GM19328 (cell line): Measurements from ENCODE around the gene MICALL2.
A peak's percentile ranks its signal among the peaks of the same experiment; 100 is the strongest.

ENCODE experiments used
- ATAC-seq: cut with Tn5 transposase; IDR thresholded peaks from one replicate; pipeline ENCODE4 v1.9.1; 2021; ENCODE audit warnings: mild to moderate bottlenecking, moderate library complexity; ENCODE audit not compliant: unreplicated experiment

MICALL2 gene

DNA sequence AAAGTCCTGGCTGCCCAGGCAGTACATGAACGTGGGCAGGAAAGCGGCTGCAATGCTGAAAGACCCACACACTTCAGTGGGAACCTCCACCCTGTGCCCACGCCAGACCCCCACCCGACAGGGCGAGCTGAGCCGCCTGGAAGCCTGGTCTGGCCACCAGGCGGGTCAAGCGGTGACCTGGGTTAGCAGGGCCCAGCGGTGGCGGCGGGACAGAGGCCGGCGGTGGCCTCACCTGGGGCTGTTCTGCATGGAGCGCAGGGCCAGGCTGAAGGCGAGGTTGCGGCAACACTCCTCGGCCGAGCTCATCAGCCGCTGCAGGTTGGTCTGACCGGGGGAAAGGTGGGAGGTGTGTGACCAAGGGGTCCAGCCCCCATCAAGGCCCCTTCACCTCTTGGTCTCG lies 11.6 kb upstream of the MICALL2 start:
- ATAC-seq = no peak

- no peak for ATAC-seq
Observed at GRCh38 chr7:1468643-1469298, 9.5 kb upstream of the MICALL2 start.

GRCh38 chr7:1468203-1468602 lies 8.9 kb upstream of the MICALL2 start:
- no peak for ATAC-seq

GRCh38 chr7:1466524-1467271 lies 7.4 kb upstream of the MICALL2 start:
- ATAC-seq = no peak

- ATAC-seq = no peak
Observed at GRCh38 chr7:1464694-1465093, 5.4 kb upstream of the MICALL2 start.

DNA sequence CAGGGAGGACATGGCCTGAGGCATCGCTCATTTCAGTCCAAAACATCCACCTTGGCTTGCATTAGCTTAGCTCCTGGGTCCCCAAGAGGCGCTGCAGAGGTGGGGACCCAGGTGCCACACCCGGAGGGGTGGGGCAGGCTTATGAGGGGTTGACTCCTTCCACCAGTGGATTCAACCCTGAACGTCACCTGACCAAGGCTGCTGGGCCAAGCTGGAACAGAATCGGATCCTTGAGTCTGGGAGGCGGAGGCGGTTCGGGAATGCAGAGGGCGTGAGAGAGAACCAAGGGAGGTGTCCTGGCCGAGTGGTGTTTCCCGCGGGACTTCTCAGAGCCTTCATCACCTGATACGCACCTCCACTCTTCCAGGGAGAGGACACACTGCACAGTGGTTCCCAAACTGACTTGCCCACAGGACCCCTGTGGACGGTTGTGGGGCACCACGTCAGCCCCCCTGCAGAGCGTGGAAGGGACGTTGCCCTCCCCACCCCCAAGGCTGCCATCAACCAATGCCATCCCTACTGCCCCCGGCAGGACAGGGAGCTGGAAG lies 4.5 kb upstream of the MICALL2 start:
- ATAC-seq = no peak

- no peak for ATAC-seq
Observed at GRCh38 chr7:1461646-1462375, 2.5 kb upstream of the MICALL2 start.

DNA sequence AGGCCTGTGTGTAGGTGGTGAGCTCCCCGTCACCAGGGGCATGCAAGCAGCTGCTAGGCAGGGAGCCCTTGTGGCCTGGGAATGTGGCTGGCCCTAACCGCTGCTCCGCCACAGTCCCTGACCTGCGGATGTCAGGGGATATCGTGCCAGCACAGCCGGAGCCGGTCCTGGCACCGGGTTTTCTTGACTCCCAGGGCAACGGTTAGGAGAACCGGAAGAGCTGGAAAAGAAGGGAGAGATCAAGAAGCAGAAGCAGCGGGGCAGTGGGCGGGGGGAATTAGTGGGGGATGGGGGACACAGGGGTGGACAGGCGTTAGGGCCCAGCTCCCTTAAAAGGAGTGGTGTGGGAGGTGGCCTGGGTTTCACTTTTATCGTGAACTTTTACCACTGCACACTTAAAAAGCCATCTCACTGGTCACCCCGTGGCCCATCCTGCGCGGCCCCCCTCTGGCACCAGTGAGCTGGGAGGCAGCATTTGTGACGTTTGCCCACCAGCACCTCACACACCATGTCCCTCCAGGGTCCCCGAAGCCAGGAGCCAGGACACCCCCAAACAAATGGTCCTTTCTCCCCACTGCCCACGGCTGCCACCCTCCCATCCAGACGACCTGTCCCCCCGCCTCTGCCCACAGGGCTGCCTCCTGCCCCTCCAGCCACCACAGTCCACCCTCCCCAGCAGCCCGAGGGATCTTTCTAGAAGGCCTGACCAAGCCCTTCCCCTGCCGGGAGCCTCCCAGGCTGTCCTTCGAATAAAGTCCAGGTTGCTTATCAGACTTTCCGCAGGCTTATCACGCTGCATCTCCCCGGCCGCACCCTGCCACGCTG lies 1.8 kb upstream of the MICALL2 start:
- ATAC-seq = no peak

DNA sequence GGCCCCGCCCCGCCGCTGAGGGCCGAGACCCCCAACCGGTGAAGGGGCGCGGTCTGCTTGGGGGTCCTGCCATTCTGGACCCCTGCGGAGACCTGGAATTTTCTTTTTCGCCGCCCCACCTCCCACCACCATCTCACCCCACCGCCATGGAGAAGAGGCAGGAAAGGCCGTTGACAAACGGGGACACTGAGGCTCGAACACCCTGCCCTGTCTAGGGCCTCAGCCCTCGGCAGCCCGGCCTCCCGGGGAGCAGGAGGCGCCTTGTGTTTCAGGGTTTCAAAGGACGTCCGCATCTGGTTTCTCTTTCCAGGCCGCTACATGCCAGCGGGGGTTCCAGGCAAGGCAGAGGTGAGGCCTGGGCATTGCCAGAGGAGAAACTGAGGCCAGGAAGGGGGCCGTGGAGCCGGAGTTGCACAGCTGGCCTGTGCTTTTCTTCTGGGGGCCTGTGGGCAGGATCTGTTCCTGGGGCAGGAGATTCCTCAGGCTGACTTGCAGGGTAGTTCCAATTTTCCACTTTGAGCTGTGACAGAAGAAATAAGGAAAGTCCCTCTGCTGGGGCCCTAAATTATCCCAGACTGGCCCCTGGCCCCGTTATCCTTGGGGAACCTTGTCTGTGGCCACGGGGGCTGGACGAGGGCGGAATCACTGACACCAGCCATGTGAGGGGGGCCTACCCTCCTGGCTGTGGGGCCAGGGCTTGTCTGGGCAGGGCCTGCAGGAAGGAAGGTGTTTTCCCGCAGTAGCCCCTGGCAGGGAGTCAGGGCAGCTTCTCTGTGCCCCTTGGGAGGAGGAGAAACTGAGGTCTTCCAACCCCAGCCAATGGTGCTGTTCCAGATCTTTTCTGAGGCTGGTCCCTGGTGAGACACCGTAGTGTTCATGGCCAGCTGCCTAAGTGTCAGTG lies 900 bp upstream of the MICALL2 start:
- no peak for ATAC-seq

- ATAC-seq = peak; percentile 90
Observed at GRCh38 chr7:1459512-1459892, 232 bp upstream of the MICALL2 start.

- ATAC-seq = no peak
Observed at GRCh38 chr7:1457949-1458682, 1.2 kb downstream of the MICALL2 start.

- ATAC-seq = no peak
Observed at GRCh38 chr7:1457059-1457948, 2.0 kb downstream of the MICALL2 start.

GRCh38 chr7:1455955-1456354 lies 3.3 kb downstream of the MICALL2 start:
- ATAC-seq = no peak

DNA sequence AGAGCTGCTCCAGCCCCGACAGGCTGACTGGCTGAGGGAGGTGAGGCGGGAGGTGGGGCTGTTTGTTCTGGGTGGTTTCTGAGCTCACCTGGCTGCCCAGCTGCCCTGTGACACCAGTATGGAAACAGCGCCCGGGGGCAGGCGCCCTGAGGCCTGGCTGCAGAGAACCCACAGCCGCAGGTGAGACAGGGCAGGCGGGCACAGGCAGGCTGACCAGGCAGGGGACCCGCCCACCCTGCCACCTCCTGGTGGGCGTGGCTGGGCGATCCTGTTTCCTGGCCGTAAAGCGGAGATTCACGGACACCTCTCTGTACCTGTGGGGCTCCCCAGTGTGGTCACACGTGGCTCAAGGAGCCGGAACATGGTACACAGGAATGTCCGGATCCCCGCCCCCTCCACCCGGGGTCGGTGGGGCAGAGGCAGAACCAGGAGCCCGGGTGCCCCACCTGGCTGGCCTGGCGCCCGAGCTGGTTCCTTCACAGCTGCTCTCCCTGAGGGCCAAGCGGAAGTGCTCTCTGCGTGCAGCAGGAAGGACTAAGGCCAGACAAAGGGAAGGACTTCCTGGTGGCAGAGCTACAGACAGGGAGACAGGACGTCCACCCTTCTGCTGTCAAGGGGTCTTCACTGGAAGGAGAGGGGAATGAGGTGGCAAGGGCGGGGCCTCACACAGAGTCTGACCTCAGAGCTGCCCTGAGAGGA lies 3.9 kb downstream of the MICALL2 start:
- no peak for ATAC-seq

DNA sequence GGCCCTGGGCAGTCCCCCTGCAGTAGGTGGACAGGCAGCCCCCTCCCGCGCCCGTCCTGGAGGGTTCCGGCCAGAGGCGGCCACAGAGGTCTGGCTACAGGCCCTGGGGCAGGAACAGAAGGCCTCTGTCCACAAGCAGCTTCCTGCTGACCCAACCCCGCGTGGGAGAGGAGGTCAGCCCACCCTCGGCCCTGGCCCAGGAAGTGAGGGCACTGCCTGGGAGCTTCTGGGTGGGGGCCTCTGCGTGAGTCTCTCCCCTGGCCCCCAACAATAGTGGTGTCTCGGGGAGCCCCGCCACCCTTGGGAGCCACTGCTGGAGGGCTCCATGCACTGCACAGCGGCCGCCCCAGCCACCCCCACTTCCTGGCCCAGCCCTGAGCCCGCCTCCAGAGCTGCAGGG lies 4.7 kb downstream of the MICALL2 start:
- ATAC-seq = no peak

DNA sequence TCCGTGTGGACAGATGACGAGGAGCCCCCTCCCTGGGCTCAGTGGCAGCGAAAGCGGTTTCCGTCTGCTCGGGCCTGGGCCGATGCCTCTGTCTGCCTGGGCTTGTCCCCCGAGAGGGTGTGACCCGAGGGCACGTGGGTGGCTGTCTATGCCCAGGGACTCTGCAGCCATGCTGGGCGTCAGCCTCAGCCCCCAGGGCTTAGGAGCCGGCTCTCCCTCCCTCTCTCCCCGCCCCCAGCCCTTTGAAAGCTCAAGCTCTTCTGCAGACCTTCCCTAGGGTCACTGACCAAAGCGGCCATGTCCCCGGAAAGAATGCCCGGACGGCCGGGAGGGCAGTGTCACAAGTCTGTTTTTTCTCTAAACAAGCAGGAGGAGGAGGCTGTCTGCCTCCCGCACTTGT lies 7.1 kb downstream of the MICALL2 start:
- no peak for ATAC-seq

GRCh38 chr7:1450987-1451386 lies 8.3 kb downstream of the MICALL2 start:
- no peak for ATAC-seq

GRCh38 chr7:1450431-1450830 lies 8.8 kb downstream of the MICALL2 start:
- no peak for ATAC-seq
